Astrocyte (in vitro differentiated cells and primary cell): Measurements from ENCODE around the gene SRGAP2.
"Not testable (repeated sequence)": the region's sequence is repeated elsewhere in the genome, so short reads cannot be mapped to it uniquely, and the experiment has no call there.

Source experiments
- EZH2 ChIP-seq: IDR thresholded peaks from 2 replicates; pipeline ENCODE4 v1.6.1; 2012; ENCODE audit warnings: mild to moderate bottlenecking, low read length, inconsistent platforms; ENCODE audit not compliant: insufficient read depth
- TF ChIP-seq, protein P1 (sequence below): IDR thresholded peaks from 2 replicates; pipeline ENCODE4 v1.5.1; 2011; ENCODE audit warnings: low read depth, mild to moderate bottlenecking, inconsistent platforms, low read length, moderate library complexity; ENCODE audit not compliant: insufficient read depth

GRCh38 chr1:206167350-206168029 is 35.9 kb upstream of the SRGAP2 start:
- TF ChIP-seq, protein P1, sequence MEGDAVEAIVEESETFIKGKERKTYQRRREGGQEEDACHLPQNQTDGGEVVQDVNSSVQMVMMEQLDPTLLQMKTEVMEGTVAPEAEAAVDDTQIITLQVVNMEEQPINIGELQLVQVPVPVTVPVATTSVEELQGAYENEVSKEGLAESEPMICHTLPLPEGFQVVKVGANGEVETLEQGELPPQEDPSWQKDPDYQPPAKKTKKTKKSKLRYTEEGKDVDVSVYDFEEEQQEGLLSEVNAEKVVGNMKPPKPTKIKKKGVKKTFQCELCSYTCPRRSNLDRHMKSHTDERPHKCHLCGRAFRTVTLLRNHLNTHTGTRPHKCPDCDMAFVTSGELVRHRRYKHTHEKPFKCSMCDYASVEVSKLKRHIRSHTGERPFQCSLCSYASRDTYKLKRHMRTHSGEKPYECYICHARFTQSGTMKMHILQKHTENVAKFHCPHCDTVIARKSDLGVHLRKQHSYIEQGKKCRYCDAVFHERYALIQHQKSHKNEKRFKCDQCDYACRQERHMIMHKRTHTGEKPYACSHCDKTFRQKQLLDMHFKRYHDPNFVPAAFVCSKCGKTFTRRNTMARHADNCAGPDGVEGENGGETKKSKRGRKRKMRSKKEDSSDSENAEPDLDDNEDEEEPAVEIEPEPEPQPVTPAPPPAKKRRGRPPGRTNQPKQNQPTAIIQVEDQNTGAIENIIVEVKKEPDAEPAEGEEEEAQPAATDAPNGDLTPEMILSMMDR = not testable (repeated sequence)
- TF ChIP-seq EZH2 = not testable (repeated sequence)
